Endothelial cell of umbilical vein (primary cell): ENCODE measurements around the gene MMS22L. TPM values are rescaled to one million over a fixed set of nuclear protein-coding genes. Genes with fewer than 3 reads are reported as not detected.

ENCODE experiments used
- BruUV-seq: library from RNA; stranded (reverse); fragments of 400-500 nt; replicated peaks from 2 replicates; lab custom pipeline; 2021; lab: Mats Ljungman, UMichigan
- CTCF ChIA-PET: fragments of 300-600, 350-600 bp; sonication (Branson Sonifier 250); formaldehyde crosslinking; loops from one replicate; lab custom pipeline; 2021; ENCODE audit warnings: antibody characterized with exemption, inconsistent platforms; lab: Charles Lee
- POLR2A ChIA-PET: fragments of 300-600, 350-600 bp; sonication (Branson Sonifier 250); formaldehyde crosslinking; loops from one replicate; lab custom pipeline; 2021; ENCODE audit warnings: antibody characterized with exemption, inconsistent platforms; lab: Charles Lee
- DNase-seq: peaks from one replicate; pipeline ENCODE4 v3.0.0-alpha.2; 2011; ENCODE audit warnings: low read depth, low spot score
- FAIRE-seq: peaks from 2 replicates; lab custom pipeline; 2011; peaks lifted over from hg19 to GRCh38; lab: Jason Lieb, UNC
- H2AFZ ChIP-seq: 2 replicates; pipeline ENCODE4 v1.6.0; 2012; ENCODE audit warnings: low read depth, low read length, control low read depth, inconsistent platforms
- H3K27ac ChIP-seq: 2 replicates; pipeline ENCODE4 v1.5.1; 2011; ENCODE audit warnings: low read depth, mild to moderate bottlenecking, control low read depth, low read length, moderate library complexity; ENCODE audit not compliant: insufficient read depth
- H3K27me3 ChIP-seq, 2 experiments: 2 replicates each; pipeline versions ENCODE4 v1.6.0 to v1.6.1; 2011; ENCODE audit warnings: low read length in 2 of 2, mixed read lengths in 1 of 2; ENCODE audit not compliant: control insufficient read depth in 2 of 2, insufficient read depth in 2 of 2
- H3K36me3 ChIP-seq, 2 experiments: 2 replicates in 1 of 2; 3 replicates in 1 of 2; pipeline ENCODE4 v1.5.1; 2011; ENCODE audit warnings: low read length in 2 of 2, mild to moderate bottlenecking in 1 of 2, moderate library complexity in 1 of 2; ENCODE audit not compliant: control insufficient read depth in 2 of 2, insufficient read depth in 2 of 2; ENCODE audit errors: extremely low read depth in 1 of 2
- H3K4me1 ChIP-seq: 3 replicates; pipeline ENCODE4 v1.5.1; 2011; ENCODE audit warnings: mild to moderate bottlenecking, low read length; ENCODE audit not compliant: control insufficient read depth, insufficient read depth; ENCODE audit errors: extremely low read depth
- H3K4me2 ChIP-seq: 2 replicates; pipeline ENCODE4 v1.6.1; 2011; ENCODE audit warnings: low read length, control low read depth, mixed read lengths; ENCODE audit not compliant: insufficient read depth
- H3K4me3 ChIP-seq, 3 experiments: fragments of 200-600 bp in 1 of 3; sonication (generic), shearing (Covaris generic) in 1 of 3; replicated peaks in 1 of 3; 2 replicates each; pipeline ENCODE4 v1.5.1; 2011 to 2016; ENCODE audit warnings: control low read depth in 3 of 3, low read length in 3 of 3, mild to moderate bottlenecking in 2 of 3, inconsistent platforms in 1 of 3, low read depth in 1 of 3, moderate library complexity in 1 of 3; ENCODE audit not compliant: insufficient read depth in 1 of 3
- H3K79me2 ChIP-seq: 2 replicates; pipeline ENCODE4 v1.6.0; 2012; ENCODE audit warnings: low read length, inconsistent platforms; ENCODE audit not compliant: control insufficient read depth, insufficient read depth
- H3K9ac ChIP-seq: replicated peaks from 2 replicates; pipeline ENCODE3; 2011; ENCODE audit warnings: low read length, control low read depth; ENCODE audit not compliant: insufficient read depth; ENCODE audit errors: extremely low read depth
- H3K9me1 ChIP-seq: replicated peaks from 3 replicates; pipeline ENCODE4 v1.6.0; 2011; ENCODE audit warnings: mild to moderate bottlenecking, low read length; ENCODE audit not compliant: control insufficient read depth, insufficient read depth; ENCODE audit errors: extremely low read depth
- H3K9me3 ChIP-seq: replicated peaks from 2 replicates; pipeline ENCODE4 v1.5.1; 2012; ENCODE audit warnings: low read length, inconsistent platforms; ENCODE audit not compliant: control insufficient read depth, insufficient read depth
- H4K20me1 ChIP-seq: replicated peaks from 2 replicates; pipeline ENCODE3; 2011; ENCODE audit warnings: mild to moderate bottlenecking, low read length; ENCODE audit not compliant: control insufficient read depth, insufficient read depth; ENCODE audit errors: extremely low read depth
- EZH2 ChIP-seq: IDR thresholded peaks from 2 replicates; pipeline ENCODE4 v1.6.1; 2012; ENCODE audit warnings: borderline replicate concordance, low read depth, mild to moderate bottlenecking, moderate library complexity, low read length, inconsistent platforms; ENCODE audit not compliant: severe bottlenecking
- FOS ChIP-seq: IDR thresholded peaks from 2 replicates; pipeline ENCODE4 v1.6.1; 2011; ENCODE audit warnings: mild to moderate bottlenecking, low read length, moderate library complexity, borderline replicate concordance; ENCODE audit not compliant: insufficient read depth
- GATA2 ChIP-seq: IDR thresholded peaks from 2 replicates; pipeline ENCODE4 v1.7.0; 2011; ENCODE audit warnings: low read depth, mild to moderate bottlenecking, moderate library complexity, mixed read lengths, low read length; ENCODE audit not compliant: insufficient read length, insufficient read depth
- JUN ChIP-seq: IDR thresholded peaks from 2 replicates; pipeline ENCODE4 v1.6.1; 2011; ENCODE audit warnings: borderline replicate concordance, low read depth; ENCODE audit not compliant: insufficient read length, insufficient read depth
- MYC ChIP-seq: IDR thresholded peaks from one replicate; pipeline ENCODE4 v1.6.1; 2011; ENCODE audit warnings: mild to moderate bottlenecking, low read depth, low read length
- POLR2A ChIP-seq: IDR thresholded peaks from 2 replicates; pipeline ENCODE4 v1.6.1; 2012; ENCODE audit warnings: low read depth, mild to moderate bottlenecking, control low read depth, low read length
- POLR2AphosphoS5 ChIP-seq: IDR thresholded peaks from 2 replicates; pipeline ENCODE4 v1.6.1; 2012; ENCODE audit warnings: low read depth, mild to moderate bottlenecking, control low read depth, low read length, moderate library complexity; ENCODE audit not compliant: insufficient read depth
- dilution Hi-C: fragments of 300-500 bp; cut with MboI; formaldehyde crosslinking; loops from one replicate; pipeline ENCODE4 v1.15.0; 2019; ENCODE audit warnings: low sequenced_read_pairs; ENCODE audit not compliant: extremely low pct_ligation_motif_present
- intact Hi-C: fragments of 100-400 bp; cut with micrococcal nuclease; formaldehyde crosslinking; loops from one replicate; pipeline ENCODE4 v1.10.0; 2022
- polyA plus RNA-seq, 4 experiments: library from polyadenylated mRNA; depleted of rRNA in 3 of 4; stranded (reverse) in 3 of 4; unstranded in 1 of 4; fragments of >200 nt; gene quantifications; 2 replicates each; pipeline versions ENCODE4 v1.2.1 to v1.2.3, GENCODE V29; 2011 to 2012; ENCODE audit warnings: missing spikeins in 1 of 4
- total RNA-seq: library from RNA; stranded (reverse); gene quantifications from 2 replicates; pipeline ENCODE4 v1.2.3, GENCODE V29; 2021
- TF ChIP-seq, protein P1 (sequence below), 2 donors: IDR thresholded peaks; 1 replicate in 1 of 2; 2 replicates in 1 of 2; pipeline ENCODE4 v1.5.1; 2011; ENCODE audit warnings: low read length in 2 of 2, mild to moderate bottlenecking in 2 of 2, moderate library complexity in 2 of 2, control low read depth in 1 of 2, inconsistent platforms in 1 of 2, low read depth in 1 of 2; ENCODE audit not compliant: insufficient read depth in 1 of 2; ENCODE audit errors: extremely low read depth in 1 of 2
- TF ChIP-seq, protein P2 (sequence below): IDR thresholded peaks from 2 replicates; pipeline ENCODE4 v1.6.1; 2011; ENCODE audit not compliant: insufficient read depth, insufficient read length

Gene MMS22L
- total and polyA plus RNA-seq, 2 donors (not counting 3 experiments of a cell fraction or from before 2014, with no cell fraction given): 5.5 to 19.3 TPM

DNA sequence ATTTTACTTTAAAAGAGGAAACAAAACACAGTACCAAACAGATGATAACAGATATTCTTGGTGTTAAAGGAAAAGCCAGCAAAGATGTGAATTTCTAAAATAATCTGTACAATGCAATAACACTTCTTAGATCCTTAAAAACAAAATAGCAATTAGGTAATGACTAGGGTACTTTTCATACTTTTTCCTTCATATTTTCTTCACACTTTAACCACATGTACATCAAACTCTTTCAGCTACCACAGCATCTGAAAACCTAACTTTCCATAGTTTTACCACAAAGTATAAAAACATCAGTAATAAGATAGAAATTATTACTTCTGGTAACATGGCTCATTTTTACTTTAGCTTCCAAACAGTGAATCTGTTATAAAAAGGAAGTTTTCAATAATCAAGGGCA lies 141.3 kb downstream of the MMS22L start:
- CTCF ChIA-PET: no interaction called here
- no peaks in the 10 kb centered on the region for H3K9me1 ChIP-seq
- no peak overlapping the region for H3K27ac ChIP-seq
- intact Hi-C loops (no loop called here), dilution Hi-C loops (no loop called here)
- no peak overlapping the region for H3K4me3 ChIP-seq
- no peak overlapping the region for H3K4me2 ChIP-seq
- DNase-seq: no peak
- POLR2A ChIA-PET: no interaction called here
- no peaks in the 10 kb centered on the region for H3K4me1 ChIP-seq
- TF ChIP-seq POLR2AphosphoS5 (no peak), MYC (no peak), FOS (no peak), POLR2A (no peak), JUN (no peak), EZH2 (no peak), GATA2 (no peak)
- TF ChIP-seq, protein P1, sequence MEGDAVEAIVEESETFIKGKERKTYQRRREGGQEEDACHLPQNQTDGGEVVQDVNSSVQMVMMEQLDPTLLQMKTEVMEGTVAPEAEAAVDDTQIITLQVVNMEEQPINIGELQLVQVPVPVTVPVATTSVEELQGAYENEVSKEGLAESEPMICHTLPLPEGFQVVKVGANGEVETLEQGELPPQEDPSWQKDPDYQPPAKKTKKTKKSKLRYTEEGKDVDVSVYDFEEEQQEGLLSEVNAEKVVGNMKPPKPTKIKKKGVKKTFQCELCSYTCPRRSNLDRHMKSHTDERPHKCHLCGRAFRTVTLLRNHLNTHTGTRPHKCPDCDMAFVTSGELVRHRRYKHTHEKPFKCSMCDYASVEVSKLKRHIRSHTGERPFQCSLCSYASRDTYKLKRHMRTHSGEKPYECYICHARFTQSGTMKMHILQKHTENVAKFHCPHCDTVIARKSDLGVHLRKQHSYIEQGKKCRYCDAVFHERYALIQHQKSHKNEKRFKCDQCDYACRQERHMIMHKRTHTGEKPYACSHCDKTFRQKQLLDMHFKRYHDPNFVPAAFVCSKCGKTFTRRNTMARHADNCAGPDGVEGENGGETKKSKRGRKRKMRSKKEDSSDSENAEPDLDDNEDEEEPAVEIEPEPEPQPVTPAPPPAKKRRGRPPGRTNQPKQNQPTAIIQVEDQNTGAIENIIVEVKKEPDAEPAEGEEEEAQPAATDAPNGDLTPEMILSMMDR (IDR thresholded peaks at IDR 0.05; ENCODE audit: extremely low read depth in 1 of 2, insufficient read depth in 1 of 2, low read depth in 1 of 2, low read length in 2 of 2): no peak
- TF ChIP-seq, protein P2, sequence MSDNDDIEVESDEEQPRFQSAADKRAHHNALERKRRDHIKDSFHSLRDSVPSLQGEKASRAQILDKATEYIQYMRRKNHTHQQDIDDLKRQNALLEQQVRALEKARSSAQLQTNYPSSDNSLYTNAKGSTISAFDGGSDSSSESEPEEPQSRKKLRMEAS: no peak
- no peaks in the 10 kb centered on the region for H3K79me2 ChIP-seq
- no peaks in the 10 kb centered on the region for H3K36me3 ChIP-seq
- no peak for FAIRE-seq
- no peaks in the 10 kb centered on the region for H3K27me3 ChIP-seq
- no TSS peak for BruUV-seq
- H3K9ac ChIP-seq: no peak overlapping the region
- H3K9me3 ChIP-seq: no peaks in the 10 kb centered on the region
- no peak overlapping the region for H2AFZ ChIP-seq
- no peaks in the 10 kb centered on the region for H4K20me1 ChIP-seq
